ENCODE data around the gene C19orf33.

C19orf33 gene

GRCh38 chr19:38346837-38347236 is 42.8 kb downstream of the C19orf33 start:
- no peak for DNase-seq

GRCh38 chr19:38350883-38351282 is 46.8 kb downstream of the C19orf33 start:
- DNase-seq = no peak

- DNase-seq = no peak
Observed at GRCh38 chr19:38351865-38352395, 47.9 kb downstream of the C19orf33 start.

- no peak for DNase-seq
Observed at GRCh38 chr19:38352611-38353010, 48.6 kb downstream of the C19orf33 start.

Measured in CD4-positive, alpha-beta T cell treated with Interleukin-15 for 1 hour (primary cell).